HG02840 (cell line): ENCODE measurements around the gene MAPK14.
"Not testable (repeated sequence)": the region's sequence is repeated elsewhere in the genome, so short reads cannot be mapped to it uniquely, and the experiment has no call there.

Source experiments
- ATAC-seq: cut with Tn5 transposase; IDR thresholded peaks from one replicate; pipeline ENCODE4 v1.9.1; 2021; ENCODE audit warnings: mild to moderate bottlenecking, moderate library complexity, moderate number of reproducible peaks; ENCODE audit not compliant: unreplicated experiment, low FRiP score

MAPK14 gene

GRCh38 chr6:36120018-36120417, 92.4 kb downstream of the MAPK14 start:
- ATAC-seq: no peak

GRCh38 chr6:36120539-36120938, 92.9 kb downstream of the MAPK14 start:
- ATAC-seq: no peak

GRCh38 chr6:36120979-36121786, 93.6 kb downstream of the MAPK14 start:
- no peak for ATAC-seq

GRCh38 chr6:36121787-36122494, 94.3 kb downstream of the MAPK14 start:
- no peak for ATAC-seq

GRCh38 chr6:36122495-36123269, 95.1 kb downstream of the MAPK14 start:
- no peak for ATAC-seq

- no peak for ATAC-seq
Measured at GRCh38 chr6:36123270-36124139, 95.9 kb downstream of the MAPK14 start.

GRCh38 chr6:36124346-36124745, 96.7 kb downstream of the MAPK14 start:
- not testable (repeated sequence) for ATAC-seq

- no peak for ATAC-seq
Measured at GRCh38 chr6:36124881-36125280, 97.3 kb downstream of the MAPK14 start.

- ATAC-seq: no peak
Measured at GRCh38 chr6:36125575-36125974, 98.0 kb downstream of the MAPK14 start.

- ATAC-seq: no peak
Measured at GRCh38 chr6:36126121-36126520, 98.5 kb downstream of the MAPK14 start.

GRCh38 chr6:36126553-36127458, 99.2 kb downstream of the MAPK14 start:
- no peak for ATAC-seq

GRCh38 chr6:36127462-36128016, 99.9 kb downstream of the MAPK14 start:
- no peak for ATAC-seq

- no peak for ATAC-seq
Measured at GRCh38 chr6:36128073-36128472, 100.5 kb downstream of the MAPK14 start.

- ATAC-seq: no peak
Measured at GRCh38 chr6:36128793-36129192, 101.2 kb downstream of the MAPK14 start.

GRCh38 chr6:36129334-36129733, 101.7 kb downstream of the MAPK14 start:
- not testable (repeated sequence) for ATAC-seq

GRCh38 chr6:36129941-36130666, 102.5 kb downstream of the MAPK14 start, which contains the start of gene MAPK13:
MAPK13 (plus strand) TSS chr6:36130513; CDS start chr6:36130583, 70 bp downstream.
- ATAC-seq: no peak

GRCh38 chr6:36130667-36131510, 103.3 kb downstream of the MAPK14 start:
- ATAC-seq: no peak
